Measurements from ENCODE around the gene DCDC2. TPM values are rescaled to one million over a fixed set of nuclear protein-coding genes. Genes with fewer than 3 reads are reported as not detected.
A peak's percentile ranks its signal among the peaks of the same experiment; 100 is the strongest.
"Not testable (repeated sequence)": the region's sequence is repeated elsewhere in the genome, so short reads cannot be mapped to it uniquely, and the experiment has no call there.

DCDC2 gene
- total RNA-seq, 1 experiment from 2014 or later, result 5.6 TPM

- ChIA-PET CTCF (interaction anchor here (0.5 kb wide), 1 partner anchor 121 kb away, joined by 8 read pairs; no protein-coding TSS in a partner anchor), POLR2A (ENCODE audit: unreplicated experiment) (interaction anchor here (0.5 to 0.7 kb wide), 7 partner anchors 71 to 1087 kb away, joined by 3 to 13 read pairs (median 4); no protein-coding TSS in a partner anchor)
- H3K4me3 ChIP-seq, result peak within 1 kb of the TSS; percentile 76
- H3K9me2 ChIP-seq (ENCODE audit: insufficient read depth), result no peaks in the 10 kb centered on the region
- intact Hi-C loops (cut with micrococcal nuclease; ENCODE audit: unreplicated experiment), result no loop called here
- peaks cover 30% of the 10 kb centered on the region for H3K4me1 ChIP-seq (replicated peaks; ENCODE audit: insufficient read depth)
- H3K27me3 ChIP-seq (ENCODE audit: insufficient read depth, low read depth), result no peaks in the 10 kb centered on the region
- no peaks in the 10 kb centered on the region for H3K9me3 ChIP-seq (ENCODE audit: insufficient read depth, low read depth)
- peak within 1 kb of the TSS; percentile 92 for H3K4me2 ChIP-seq
- no peak within 1 kb of the TSS for H3K27ac ChIP-seq
- DNase-seq, result peak; percentile 94 to 96
- peak within 1 kb of the TSS; percentile 98 for H2AFZ ChIP-seq
- TF ChIP-seq EZH2 (IDR thresholded peaks at IDR 0.05; ENCODE audit: low read depth) (no peak), CTCF (conservative IDR thresholded peaks at IDR 0.05) (no peak)
- peaks cover 8% of the 10 kb centered on the region for H4K20me1 ChIP-seq (ENCODE audit: insufficient read depth)
- BruUV-seq (replicated peaks), result TSS peak; percentile 62
- peaks cover 54% of the 10 kb centered on the region for H3K79me2 ChIP-seq (ENCODE audit: low read depth)
- H3K36me3 ChIP-seq (ENCODE audit: low read depth), result peaks cover 25% of the 10 kb centered on the region
- no peaks in the 10 kb centered on the region; the same call in 1 of the 2 replicates for H3F3A ChIP-seq (ENCODE audit: insufficient read depth, low read depth)
These were observed 45.0 kb upstream of the DCDC2 start, which contains the start of gene MRS2 for GRCh38 chr6:24402697-24403500. Gene MRS2 (plus strand): TSS chr6:24402936. CDS start chr6:24403047, 111 bp downstream.

GRCh38 chr6:24401458-24401857, 43.6 kb upstream of the DCDC2 start:
- peaks cover 30% of the 10 kb centered on the region for H3K4me1 ChIP-seq (replicated peaks; ENCODE audit: insufficient read depth)
- H2AFZ ChIP-seq, result 0 out of 2 replicates have a peak overlapping the region, but pooled peaks have one; percentile 98
- ChIA-PET CTCF (no interaction called here), POLR2A (ENCODE audit: unreplicated experiment) (no interaction called here)
- DNase-seq, result no peak
- intact Hi-C loops (cut with micrococcal nuclease; ENCODE audit: unreplicated experiment), result no loop called here
- no peak for TF ChIP-seq EZH2 (IDR thresholded peaks at IDR 0.05; ENCODE audit: low read depth)
- no peak for TF ChIP-seq CTCF (conservative IDR thresholded peaks at IDR 0.05)
- H4K20me1 ChIP-seq (ENCODE audit: insufficient read depth), result peaks cover 8% of the 10 kb centered on the region; the same call in 1 of the 2 replicates
- no peak overlapping the region for H3K4me3 ChIP-seq
- H3K36me3 ChIP-seq (ENCODE audit: low read depth), result peaks cover 14% of the 10 kb centered on the region
- no peaks in the 10 kb centered on the region for H3K9me2 ChIP-seq (ENCODE audit: insufficient read depth)
- H3K4me2 ChIP-seq, result no peak overlapping the region
- H3K27me3 ChIP-seq (ENCODE audit: insufficient read depth, low read depth), result no peaks in the 10 kb centered on the region
- no peaks in the 10 kb centered on the region; the same call in 1 of the 2 replicates for H3F3A ChIP-seq (ENCODE audit: insufficient read depth, low read depth)
- H3K27ac ChIP-seq, result no peak overlapping the region
- H3K9me3 ChIP-seq (ENCODE audit: insufficient read depth, low read depth), result peaks cover 7% of the 10 kb centered on the region; the same call in 1 of the 2 replicates
- no TSS peak for BruUV-seq (replicated peaks)
- peaks cover 43% of the 10 kb centered on the region for H3K79me2 ChIP-seq (ENCODE audit: low read depth)

GRCh38 chr6:24400045-24401039, 42.5 kb upstream of the DCDC2 start:
- BruUV-seq (replicated peaks); H3K9me3 ChIP-seq (ENCODE audit: insufficient read depth, low read depth); H3K4me3 ChIP-seq; H3F3A ChIP-seq (ENCODE audit: insufficient read depth, low read depth); H3K27ac ChIP-seq; DNase-seq; H3K4me2 ChIP-seq; H3K27me3 ChIP-seq (ENCODE audit: insufficient read depth, low read depth); H4K20me1 ChIP-seq (ENCODE audit: insufficient read depth); intact Hi-C loops (cut with micrococcal nuclease; ENCODE audit: unreplicated experiment); POLR2A ChIA-PET (ENCODE audit: unreplicated experiment); CTCF ChIA-PET; H3K9me2 ChIP-seq (ENCODE audit: insufficient read depth): not testable (repeated sequence)
- H3K36me3 ChIP-seq (ENCODE audit: low read depth), result peaks cover 12% of the 10 kb centered on the region
- peaks cover 34% of the 10 kb centered on the region for H3K79me2 ChIP-seq (ENCODE audit: low read depth)
- peaks cover 33% of the 10 kb centered on the region for H3K4me1 ChIP-seq (replicated peaks; ENCODE audit: insufficient read depth)
- 0 out of 2 replicates have a peak overlapping the region, but pooled peaks have one; percentile 13 for H2AFZ ChIP-seq
